Inflammatory macrophage treated with lipopolysaccharide for 1 hour (primary cell): ENCODE measurements around the gene PIK3R1.

Experiments used
- DNase-seq, 2 donors: peaks; one replicate each; pipeline ENCODE4 v3.0.0-alpha.2; 2020 to 2022

Gene PIK3R1

DNA sequence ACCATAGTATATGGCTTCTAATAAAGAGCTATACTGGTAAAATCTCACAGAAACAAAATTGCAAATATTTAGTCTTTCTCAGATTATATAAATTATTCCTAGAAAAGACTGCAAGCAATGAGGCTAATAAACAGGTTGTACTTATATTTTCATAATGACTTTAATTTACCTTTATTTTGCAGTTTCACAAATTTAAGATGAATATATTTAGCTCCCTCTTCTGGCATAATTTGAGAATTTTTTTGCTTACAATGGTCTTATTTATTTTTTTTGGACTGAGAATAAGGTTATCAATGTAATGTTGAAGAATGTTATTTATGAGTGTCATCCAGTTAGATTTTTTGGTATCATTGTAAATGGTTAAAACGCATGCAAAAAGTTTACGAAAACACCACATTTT lies 56.7 kb downstream of the PIK3R1 start:
- DNase-seq: peak in 1 of 2 donors; percentile 36

DNA sequence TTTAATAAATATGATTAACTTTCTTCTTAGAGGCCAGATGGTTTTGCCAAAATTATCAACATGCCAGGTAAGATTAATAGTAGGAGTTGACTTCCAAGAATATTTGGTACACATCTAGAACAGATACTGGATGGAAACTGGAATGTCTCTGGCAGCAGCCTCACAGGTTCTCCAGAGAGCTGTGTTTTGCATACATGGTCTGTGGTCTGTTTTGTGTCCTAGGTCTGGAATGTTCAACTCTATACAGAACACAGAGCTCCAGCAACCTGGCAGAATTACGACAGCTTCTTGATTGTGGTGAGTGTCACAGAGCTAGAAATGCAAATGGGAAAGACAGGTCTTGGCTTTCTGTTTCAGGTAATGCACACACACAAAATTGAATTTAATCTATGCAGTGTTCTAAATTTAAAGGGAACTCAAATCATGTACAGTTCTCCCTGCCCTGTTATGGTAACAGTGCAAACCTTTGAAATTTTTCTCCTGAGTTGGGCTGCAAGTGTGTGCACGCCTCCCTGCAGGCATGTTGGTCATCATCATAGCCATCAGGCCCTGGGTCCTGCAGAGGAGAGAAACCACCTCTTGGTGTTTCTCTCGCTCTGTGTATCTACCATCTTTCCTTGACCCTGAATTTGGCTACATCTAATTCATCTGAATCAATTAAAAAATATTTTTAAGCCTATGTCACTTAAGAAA lies 58.3 kb downstream of the PIK3R1 start:
- no peak for DNase-seq

DNA sequence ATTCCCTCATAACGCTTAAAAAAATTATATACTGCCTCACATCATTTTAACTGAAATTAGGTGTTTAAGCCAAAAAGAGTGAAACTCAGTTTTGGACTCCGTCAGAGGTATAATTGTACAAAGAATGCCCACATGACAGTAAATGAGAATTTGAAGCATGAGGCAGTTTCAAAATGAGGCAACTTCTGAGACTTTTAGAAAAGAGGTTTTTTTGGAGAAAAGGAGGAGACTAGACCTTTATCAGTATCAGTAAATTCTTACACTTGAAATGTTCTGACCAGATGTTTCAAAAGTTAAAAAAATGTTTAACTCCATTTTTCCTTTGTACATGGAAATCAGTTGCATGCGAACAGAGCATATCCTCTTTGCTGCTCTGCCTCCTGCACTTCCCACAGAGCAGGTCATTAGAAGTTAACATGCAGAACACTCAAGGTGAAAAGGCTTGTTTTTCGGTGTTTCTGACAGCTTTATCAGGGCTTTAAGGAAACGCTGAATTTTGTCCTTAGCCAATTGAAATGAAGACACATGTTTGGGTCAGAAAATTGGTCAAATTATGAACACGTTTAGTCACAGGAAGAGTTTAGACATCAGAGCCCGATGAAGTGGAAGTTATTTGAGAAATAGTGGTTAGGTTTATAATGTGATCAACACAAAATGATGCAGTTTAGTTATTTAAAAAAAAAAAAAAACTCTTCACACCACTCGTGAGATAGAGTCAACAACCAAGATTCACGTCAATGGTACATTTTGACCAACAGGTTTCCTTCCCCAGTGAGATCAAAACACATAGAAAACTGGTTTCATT lies 59.5 kb downstream of the PIK3R1 start:
- DNase-seq: no peak

DNA sequence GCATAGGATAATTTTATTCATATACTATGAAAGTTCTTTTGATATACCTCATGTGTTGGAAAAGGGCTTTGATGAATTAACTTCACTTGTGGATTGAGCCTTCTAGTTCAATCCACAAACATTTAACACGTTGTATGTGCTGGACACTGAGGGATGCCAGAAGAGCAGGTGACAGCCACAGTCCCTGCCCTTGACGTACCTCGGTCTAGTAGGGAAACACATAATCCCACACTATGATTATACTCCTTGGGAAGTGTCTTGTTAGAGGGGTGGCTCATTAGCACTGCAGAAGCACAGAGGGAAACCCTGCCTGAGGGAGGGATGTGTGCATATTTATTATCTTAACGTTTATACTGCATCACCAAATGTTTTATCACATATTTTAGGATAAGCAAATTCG lies 61.2 kb downstream of the PIK3R1 start:
- no peak for DNase-seq

DNA sequence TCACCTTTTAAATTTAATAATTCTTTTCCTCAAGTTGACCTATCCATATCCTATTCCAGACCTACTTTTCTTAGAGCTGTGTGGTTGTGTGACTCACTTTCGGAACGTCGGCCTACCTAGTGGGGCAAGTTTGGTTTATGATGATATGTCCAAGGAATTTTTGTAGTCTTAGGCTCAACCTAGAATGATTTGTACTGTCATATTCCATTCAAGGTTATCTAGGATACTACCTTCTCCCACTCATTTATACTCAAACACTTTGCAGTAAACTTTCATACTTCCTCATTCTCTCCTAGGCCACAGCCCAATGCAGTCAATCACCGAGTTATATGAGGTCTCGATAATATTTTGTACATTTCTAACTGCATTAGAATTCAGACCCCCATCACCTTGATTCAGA lies 61.9 kb downstream of the PIK3R1 start:
- DNase-seq: no peak

DNA sequence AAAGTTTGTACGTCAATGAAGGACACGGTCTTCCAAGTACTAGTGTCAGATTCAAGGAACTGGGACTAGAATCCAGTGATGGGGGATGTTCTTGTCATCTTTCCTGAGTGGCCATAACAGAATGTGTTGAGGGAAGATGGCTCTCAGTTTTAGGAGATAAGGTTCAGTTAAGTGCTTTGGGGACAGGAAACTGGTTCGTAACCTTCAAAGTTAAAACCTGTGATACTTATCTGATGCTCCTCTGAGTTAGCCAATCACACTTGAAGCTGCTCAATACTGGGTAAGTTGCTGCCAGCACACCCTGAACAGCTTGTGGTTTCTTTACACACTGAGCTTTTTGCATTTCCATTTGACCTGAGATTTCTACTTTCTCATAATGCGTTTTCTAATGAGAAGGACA lies 64.4 kb downstream of the PIK3R1 start:
- DNase-seq: no peak

DNA sequence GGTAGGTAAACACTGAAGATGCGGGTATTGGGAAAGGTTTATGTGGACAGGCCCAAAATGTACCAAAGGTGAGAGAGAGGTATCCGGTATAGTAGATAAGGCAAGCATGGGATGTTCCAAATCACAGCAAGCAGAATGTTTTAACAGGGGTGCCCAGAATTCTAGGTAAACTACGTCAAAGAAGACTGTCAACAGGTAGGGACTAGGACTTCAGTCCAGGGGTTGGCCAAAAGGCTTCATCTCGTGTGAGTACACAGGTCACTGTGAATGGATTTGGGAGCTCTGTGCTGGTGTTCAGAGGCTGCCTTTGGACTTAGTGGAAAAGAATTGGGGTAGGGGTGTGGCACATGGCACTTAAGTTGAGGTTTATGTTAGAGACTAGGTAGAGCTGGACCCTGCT lies 66.4 kb downstream of the PIK3R1 start:
- no peak for DNase-seq

DNA sequence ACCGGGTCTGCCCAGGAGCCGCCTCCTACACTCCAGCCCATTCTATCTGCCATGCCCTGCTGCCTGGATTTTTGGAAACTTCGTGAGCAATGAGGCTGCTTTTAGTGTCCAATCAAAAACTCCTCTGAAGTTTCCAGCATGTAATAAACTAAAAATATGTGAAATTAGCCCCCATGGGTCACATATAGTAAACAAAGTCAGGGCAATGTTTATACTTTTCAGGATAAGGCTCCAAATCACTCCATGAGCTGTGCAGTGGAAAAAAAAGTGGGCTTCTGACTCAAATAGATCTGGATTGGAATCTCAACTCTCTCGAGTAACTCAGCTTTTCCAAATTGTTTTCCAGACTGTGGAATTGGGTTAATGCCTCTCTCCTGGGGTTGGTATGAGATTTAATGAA lies 68.2 kb downstream of the PIK3R1 start:
- no peak for DNase-seq

DNA sequence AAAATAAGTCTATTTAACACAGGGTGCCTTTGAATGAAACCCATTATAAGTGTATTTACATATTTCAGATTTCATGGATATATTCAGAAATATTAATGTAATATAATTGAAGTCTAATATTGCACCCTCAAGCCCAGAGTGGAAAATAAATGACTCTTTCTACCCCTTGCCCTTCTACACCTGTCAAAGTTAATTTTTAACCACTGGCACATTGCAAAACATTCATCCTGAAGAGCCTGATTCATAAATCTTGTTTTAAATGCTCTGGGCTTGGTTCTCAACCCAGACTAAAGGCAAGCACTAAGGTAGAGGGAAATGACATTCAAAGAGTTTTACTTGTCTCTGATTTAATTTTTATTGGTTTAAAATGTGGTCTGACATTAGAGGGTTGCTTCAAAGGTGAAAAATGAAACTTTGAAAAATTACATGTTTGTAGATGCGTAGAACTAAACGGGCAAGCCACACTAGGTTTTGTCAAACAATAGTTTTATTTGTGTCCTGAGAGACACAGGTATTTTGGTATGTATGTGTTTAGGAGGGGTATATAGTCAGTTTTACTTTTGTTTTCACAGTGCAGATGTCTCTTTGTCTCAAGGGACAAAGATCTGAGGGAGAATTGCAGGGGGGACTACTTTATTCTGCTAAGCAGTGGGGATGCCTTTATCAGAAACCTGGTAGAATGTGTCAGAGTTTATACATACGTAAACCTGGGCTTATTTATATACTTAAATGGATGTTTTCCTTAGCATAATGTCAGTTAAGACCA lies 69.7 kb downstream of the PIK3R1 start:
- DNase-seq: no peak

DNA sequence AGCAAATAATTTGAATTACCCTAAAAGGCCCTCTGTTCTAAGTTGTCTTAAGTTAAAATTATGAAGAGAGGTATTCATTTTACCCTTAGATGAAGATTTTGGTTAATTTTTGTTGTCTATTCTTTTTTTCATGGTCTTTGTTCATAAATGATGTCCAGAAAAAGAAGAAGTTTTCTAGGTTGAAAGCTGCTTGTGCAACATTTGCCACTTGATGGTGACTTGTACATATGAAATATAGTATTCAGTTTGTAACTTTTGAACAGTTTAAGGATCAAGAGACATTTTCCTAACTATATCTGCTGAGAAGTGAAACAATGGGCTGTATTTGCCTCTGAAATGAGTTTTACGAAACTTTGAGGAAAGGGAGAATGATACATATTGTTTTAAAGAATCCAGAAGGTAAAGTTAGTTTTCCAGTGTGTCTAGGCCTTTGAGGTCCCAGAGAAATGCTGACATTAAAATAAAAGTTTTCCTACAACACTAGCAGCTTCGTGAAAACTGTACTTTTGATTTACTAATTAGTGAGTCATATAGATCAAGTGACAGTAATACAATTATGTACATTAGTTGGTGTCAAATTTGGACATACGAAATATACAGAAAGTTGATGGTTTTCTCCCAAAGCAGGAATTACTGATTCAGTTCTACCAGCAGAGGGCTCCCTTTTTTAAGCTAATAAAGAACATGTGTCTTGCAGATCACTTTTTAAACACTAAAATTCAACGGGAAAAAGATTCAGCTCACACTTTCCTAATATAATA lies 70.5 kb downstream of the PIK3R1 start:
- peak; percentile 42 to 84 for DNase-seq

DNA sequence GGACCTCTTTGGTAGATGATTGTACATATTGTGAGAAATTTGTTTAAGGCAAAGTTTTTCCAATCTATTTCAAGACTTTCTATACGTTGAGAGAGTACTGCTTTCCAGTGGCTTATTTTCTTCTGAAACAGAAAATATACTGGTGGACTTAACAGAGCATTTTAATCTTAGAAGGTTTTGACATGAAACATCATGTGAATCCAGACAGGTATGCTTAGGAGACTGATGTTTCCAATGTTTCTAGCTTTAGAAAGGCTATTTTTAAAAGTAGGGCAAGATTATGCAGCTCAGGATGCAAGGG lies 71.0 kb downstream of the PIK3R1 start:
- DNase-seq: no peak

DNA sequence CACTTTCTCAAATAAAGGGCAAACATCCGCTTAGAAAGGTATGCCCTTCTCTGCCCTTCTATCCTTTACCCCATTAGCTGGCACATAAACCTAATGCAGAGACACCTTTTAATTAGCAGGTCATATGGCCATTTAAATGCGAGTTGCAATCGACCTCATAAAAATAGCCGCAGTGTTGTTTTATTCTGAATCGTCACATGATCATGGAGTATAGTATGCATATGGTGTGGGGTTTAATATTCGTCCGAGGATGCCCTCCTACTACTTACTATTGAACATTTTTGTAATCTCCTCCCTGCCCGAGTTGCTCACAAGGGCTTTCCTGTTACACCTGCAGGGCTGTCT lies 72.0 kb downstream of the PIK3R1 start:
- DNase-seq: no peak

DNA sequence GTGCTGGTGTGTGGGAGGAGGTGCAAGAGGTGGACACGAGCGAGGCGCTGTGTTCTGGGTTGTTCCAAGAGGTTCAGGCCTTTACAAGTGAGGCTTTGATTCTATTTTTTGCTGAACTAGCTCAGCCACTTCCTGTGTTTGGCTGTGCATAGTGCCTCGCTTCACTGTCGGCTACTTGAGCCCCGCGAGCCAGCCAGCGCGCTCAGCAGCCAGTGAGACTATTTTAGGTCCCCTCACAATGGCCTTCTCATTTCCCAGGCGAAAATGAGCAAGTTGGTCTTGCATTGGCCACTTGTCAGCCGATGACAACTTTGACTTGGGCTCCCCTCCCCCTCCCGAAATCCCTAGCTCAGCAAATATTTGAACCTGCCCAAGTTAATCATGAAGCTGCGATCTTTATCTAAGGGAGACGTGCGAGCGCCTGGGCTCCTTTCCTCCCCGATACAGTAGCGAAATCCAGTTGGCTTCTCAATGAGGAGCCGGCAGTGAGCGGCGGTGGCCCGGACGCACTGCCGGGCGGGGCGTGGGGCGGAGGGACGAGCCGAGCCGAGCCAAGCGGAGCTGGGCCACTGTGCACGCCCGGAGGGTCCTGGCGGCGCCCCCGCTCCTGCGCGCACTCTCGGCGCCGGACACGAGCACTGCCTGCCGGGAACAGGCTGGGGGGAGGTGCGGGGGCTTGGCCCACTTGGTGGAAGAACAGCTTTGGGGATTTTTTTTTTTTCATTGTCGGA lies 72.6 kb downstream of the PIK3R1 start:
- DNase-seq: peak in 1 of 2 donors; percentile 10

DNA sequence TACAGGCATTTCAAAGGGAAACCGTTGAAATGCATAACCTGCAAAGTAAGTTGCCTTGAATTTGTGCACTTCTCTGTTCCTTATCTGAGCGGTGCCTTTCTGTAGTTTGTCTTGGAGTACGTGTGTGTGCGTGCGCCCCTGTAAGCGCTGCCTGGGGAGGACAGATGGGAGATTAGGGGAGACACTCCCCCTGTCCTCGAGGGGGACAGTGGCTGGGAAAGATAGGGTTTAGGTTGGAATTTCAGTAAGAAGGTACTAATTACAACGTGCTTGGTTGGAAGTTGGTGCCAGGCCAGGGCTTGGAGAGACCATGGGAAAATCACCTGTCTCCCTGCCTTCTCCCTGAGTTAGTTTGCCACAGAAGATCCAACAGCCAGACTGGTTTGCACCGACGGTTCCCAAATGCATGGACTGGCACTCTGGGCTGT lies 73.2 kb downstream of the PIK3R1 start:
- DNase-seq: no peak

DNA sequence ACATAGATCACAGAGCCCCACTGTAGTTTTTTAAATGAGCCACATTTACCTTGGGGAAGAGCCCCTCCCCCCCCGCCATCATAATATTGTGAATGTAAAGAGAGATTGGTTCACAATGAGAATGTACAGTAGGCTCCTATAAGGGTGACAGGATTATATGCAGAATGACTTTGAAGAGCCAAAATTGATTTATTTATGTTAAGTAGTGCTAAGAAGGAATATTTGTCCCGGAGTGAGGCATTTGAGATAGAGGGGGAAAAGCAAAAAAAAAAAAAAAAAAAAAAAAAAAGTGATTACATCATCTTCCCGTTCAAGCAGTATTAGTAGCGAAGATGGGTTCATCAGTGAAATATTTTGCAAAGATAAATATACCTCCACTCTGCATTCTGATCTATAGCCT lies 73.9 kb downstream of the PIK3R1 start:
- no peak for DNase-seq

DNA sequence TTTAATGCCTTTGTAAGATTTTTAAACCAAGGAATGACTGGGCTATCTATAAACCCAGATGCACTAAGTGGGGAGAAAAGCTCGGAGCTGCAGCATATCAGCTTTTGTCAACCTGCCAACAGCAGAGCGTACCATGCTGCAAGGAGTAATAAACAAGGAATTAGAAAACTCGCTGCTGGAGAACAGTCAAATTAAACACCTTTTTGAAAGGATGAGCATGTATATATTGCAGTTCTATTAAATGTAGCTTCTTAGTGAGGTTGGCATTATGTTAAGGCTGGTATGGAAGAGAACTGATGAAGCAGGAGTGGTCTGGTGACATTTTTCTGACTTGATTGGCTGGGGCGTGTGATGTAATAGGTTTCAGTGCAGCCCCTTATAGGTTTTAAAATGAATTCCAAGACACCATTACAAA lies 74.7 kb downstream of the PIK3R1 start:
- DNase-seq: no peak

DNA sequence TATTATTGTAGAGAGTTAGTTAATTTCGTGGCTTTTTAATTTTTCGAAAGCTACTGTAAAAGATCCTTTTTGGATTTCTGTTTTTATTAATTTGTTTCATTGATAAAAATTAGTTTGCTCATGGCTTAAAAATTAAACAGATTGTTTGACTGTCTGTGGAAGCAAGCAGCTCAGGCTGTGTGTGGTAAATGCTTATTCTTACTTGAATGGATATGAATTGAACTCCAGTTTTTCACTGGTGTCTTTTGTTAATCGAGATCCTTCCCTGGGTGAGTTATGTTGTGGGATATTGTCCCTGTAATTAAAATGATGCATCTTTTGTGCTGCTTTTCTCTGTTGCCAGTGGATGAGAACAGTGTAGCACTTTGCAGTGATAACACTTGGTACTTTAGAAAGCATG lies 75.3 kb downstream of the PIK3R1 start:
- no peak for DNase-seq

DNA sequence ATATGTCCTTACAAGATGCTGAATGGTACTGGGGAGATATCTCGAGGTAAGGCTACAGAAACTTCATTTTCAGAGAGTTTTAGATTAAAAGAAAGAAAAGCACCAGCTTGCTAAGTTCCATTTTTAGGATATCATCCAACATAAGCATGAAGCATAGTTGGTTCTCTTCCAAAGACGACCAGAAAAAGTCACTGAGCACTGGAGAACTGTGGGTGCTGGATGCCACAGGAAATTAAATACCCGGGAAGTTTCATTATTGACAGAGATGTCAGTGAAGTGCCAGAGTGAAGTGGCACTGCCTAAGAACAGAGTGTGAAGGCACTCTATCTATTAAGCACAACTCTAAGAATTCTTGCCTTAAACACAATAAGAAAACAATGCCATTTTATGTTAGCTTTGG lies 76.8 kb downstream of the PIK3R1 start:
- no peak for DNase-seq

DNA sequence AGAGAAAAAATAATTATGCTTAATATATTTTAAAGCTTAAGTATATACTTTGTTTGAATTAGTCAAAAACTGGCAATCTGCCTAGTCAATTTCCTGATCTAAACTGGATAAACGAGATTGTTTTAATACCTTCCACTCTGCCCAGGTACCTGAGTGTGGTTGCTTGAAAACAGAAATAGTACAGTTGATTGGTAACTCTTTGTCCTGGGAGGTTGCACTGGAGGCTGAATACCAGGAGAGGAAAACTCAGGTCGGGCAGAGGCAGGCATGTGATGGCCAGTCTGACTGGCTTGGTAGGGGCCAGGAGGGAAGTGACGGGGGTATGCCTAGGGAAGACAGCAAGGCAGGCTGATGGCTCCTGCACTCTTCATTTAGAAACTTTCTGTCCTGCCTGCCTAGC lies 80.2 kb downstream of the PIK3R1 start:
- no peak for DNase-seq

DNA sequence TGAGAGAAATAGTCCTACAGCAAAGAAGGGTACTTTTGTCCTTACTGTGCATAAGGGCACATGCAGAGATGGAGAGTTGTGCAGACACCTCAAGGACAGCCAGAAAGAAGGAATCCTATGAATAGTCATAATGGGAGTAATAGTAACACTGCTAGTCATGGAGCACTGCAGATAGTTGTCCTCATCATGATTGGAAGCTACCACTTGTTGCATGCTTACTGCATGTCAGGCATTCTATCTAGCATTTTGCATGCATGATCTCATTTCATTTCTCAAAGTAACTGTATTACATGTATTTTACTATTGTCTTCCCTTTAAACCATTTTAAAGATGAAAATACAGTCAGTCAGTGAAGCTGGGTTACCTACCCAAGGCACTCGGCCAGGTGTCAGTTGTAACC lies 81.3 kb downstream of the PIK3R1 start:
- no peak for DNase-seq

DNA sequence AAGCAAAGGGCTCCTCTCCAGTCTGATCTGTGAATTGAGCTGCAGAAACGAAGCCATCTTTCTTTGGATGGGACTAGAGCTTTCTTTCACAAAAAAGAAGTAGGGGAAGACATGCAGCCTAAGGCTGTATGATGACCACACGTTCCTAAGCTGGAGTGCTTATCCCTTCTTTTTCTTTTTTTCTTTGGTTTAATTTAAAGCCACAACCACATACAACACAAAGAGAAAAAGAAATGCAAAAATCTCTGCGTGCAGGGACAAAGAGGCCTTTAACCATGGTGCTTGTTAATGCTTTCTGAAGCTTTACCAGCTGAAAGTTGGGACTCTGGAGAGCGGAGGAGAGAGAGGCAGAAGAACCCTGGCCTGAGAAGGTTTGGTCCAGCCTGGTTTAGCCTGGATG lies 82.1 kb downstream of the PIK3R1 start:
- DNase-seq: no peak

DNA sequence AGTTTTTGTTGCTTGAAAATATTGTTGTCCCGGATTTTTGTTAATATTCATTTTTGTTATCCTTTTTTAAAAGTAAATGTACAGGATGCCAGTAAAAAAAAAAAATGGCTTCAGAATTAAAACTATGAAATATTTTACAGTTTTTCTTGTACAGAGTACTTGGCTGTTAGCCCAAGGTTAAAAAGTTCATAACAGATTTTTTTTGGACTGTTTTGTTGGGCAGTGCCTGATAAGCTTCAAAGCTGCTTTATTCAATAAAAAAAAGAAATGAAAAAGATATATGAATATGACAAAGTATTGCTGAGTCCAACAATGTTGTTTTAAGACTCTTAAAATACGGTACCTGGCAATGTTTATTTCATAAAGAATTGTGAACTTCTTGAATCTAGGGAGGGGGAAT lies 82.9 kb downstream of the PIK3R1 start:
- DNase-seq: no peak

DNA sequence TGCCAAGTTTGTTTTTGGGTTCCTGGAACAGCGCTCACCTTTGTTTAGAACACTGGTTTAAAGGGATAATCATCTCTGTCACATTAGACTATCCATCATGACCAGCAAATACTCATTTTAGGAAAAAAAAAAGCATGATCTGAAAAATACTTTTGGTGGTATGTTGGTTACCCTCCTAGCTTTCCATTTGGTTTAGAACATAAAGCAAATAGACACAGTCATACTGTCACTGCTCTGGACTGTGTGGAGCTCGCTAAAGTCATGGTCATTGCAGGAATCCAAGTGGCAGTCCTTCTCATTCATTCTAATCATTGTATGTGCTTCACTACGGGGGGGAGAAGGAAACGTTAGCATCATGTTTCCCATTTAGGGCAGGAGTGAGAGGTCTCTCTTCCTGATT lies 83.5 kb downstream of the PIK3R1 start:
- DNase-seq: no peak
